NB4 (cell line): ENCODE measurements around the gene SOAT1.

Source experiments
- MAX ChIP-seq: IDR thresholded peaks from 2 replicates; pipeline ENCODE4 v1.6.1; 2011; ENCODE audit warnings: low read depth, low read length
- MYC ChIP-seq: IDR thresholded peaks from 2 replicates; pipeline ENCODE4 v1.6.1; 2011; ENCODE audit warnings: low read depth, low read length
- POLR2A ChIP-seq: IDR thresholded peaks from 2 replicates; pipeline ENCODE4 v1.6.1; 2011; ENCODE audit warnings: mild to moderate bottlenecking; ENCODE audit not compliant: insufficient read length; ENCODE audit errors: extremely low read depth
- TF ChIP-seq, protein P1 (sequence below): IDR thresholded peaks from one replicate; pipeline ENCODE4 v1.5.1; 2012; ENCODE audit warnings: low read depth, low read length

DNA sequence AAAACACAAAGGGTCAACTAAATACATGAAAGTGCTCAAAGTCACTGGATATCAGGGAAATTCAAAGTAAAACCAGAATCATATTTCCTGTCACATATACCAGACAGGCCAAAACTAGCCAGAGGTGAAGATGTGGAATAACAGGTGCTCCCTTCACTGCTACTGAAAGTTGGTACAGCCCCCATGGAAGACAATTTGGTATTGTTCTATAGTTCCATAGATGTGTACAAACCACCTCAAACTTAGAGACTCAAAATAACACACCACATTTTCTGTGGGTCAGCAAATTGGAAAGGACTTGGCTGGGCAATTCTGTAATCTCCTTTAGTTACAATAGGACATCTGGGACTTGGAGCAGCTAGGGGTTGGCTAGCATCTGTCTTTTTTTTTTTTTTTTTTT lies 24.5 kb upstream of the SOAT1 start:
- TF ChIP-seq POLR2A: no peak
- TF ChIP-seq, protein P1, sequence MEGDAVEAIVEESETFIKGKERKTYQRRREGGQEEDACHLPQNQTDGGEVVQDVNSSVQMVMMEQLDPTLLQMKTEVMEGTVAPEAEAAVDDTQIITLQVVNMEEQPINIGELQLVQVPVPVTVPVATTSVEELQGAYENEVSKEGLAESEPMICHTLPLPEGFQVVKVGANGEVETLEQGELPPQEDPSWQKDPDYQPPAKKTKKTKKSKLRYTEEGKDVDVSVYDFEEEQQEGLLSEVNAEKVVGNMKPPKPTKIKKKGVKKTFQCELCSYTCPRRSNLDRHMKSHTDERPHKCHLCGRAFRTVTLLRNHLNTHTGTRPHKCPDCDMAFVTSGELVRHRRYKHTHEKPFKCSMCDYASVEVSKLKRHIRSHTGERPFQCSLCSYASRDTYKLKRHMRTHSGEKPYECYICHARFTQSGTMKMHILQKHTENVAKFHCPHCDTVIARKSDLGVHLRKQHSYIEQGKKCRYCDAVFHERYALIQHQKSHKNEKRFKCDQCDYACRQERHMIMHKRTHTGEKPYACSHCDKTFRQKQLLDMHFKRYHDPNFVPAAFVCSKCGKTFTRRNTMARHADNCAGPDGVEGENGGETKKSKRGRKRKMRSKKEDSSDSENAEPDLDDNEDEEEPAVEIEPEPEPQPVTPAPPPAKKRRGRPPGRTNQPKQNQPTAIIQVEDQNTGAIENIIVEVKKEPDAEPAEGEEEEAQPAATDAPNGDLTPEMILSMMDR: no peak
- no peak for TF ChIP-seq MAX
- no peak for TF ChIP-seq MYC
